Liver (tissue), 9 donors: ENCODE data around the gene CTNNA1. TPM values are rescaled to one million over a fixed set of nuclear protein-coding genes. Genes with fewer than 3 reads are reported as not detected.
A peak's percentile ranks its signal among the peaks of the same experiment; 100 is the strongest.

Experiments
- DNase-seq: peaks from one replicate; pipeline ENCODE4 v3.0.0-alpha.2; 2017; ENCODE audit warnings: low spot score
- H3K27ac ChIP-seq, 2 donors: one replicate each; pipeline ENCODE4 v1.7.0; 2013; ENCODE audit warnings: inconsistent platforms in 2 of 2, low read length in 2 of 2, control low read depth in 1 of 2, low read depth in 1 of 2, mild to moderate bottlenecking in 1 of 2
- H3K27me3 ChIP-seq, 4 donors: one replicate each; pipeline versions ENCODE4 v1.6.1 to v1.7.0; 2013; ENCODE audit warnings: low read length in 3 of 4, inconsistent platforms in 1 of 4, mild to moderate bottlenecking in 1 of 4, moderate library complexity in 1 of 4; ENCODE audit not compliant: control insufficient read depth in 4 of 4, insufficient read depth in 4 of 4
- H3K36me3 ChIP-seq, 4 donors: one replicate each; pipeline versions ENCODE4 v1.6.1 to v1.7.0; 2013; ENCODE audit warnings: low read length in 3 of 4, mild to moderate bottlenecking in 3 of 4, low read depth in 1 of 4, moderate library complexity in 1 of 4; ENCODE audit not compliant: control insufficient read depth in 4 of 4, insufficient read depth in 3 of 4
- H3K4me1 ChIP-seq, 4 donors: one replicate each; pipeline versions ENCODE4 v1.6.1 to v1.7.0; 2013; ENCODE audit warnings: low read length in 3 of 4, mild to moderate bottlenecking in 3 of 4, moderate library complexity in 1 of 4; ENCODE audit not compliant: control insufficient read depth in 4 of 4, insufficient read depth in 4 of 4
- H3K4me3 ChIP-seq, 3 donors: one replicate each; pipeline versions ENCODE4 v1.6.1 to v1.7.0; 2013; ENCODE audit warnings: low read length in 3 of 3, control low read depth in 1 of 3, low read depth in 1 of 3, mild to moderate bottlenecking in 1 of 3
- H3K9ac ChIP-seq, 2 donors: one replicate each; pipeline ENCODE4 v1.7.0; 2013; ENCODE audit warnings: low read length in 2 of 2, mild to moderate bottlenecking in 2 of 2, moderate library complexity in 2 of 2, control low read depth in 1 of 2, low read depth in 1 of 2
- H3K9me3 ChIP-seq, 4 donors: one replicate each; pipeline versions ENCODE4 v1.6.1 to v1.7.0; 2013; ENCODE audit warnings: low read length in 3 of 4; ENCODE audit not compliant: control insufficient read depth in 4 of 4
- ATF3 ChIP-seq: IDR thresholded peaks from 2 replicates; pipeline ENCODE4 v1.6.1; 2016; ENCODE audit warnings: antibody characterized with exemption
- CTCF ChIP-seq: fragments of 150-350 bp; IDR thresholded peaks from 2 replicates; pipeline ENCODE4 v1.5.1; 2017; ENCODE audit warnings: improper control_type of control experiment, low read depth, low read length; ENCODE audit not compliant: missing input control
- EGR1 ChIP-seq, 2 donors: IDR thresholded peaks; 2 replicates each; pipeline ENCODE4 v1.6.1; 2016 to 2018; ENCODE audit warnings: antibody characterized with exemption in 2 of 2, low read depth in 2 of 2
- FOXA1 ChIP-seq: IDR thresholded peaks from 2 replicates; pipeline ENCODE4 v1.6.1; 2016; ENCODE audit warnings: antibody characterized with exemption
- FOXA2 ChIP-seq: IDR thresholded peaks from 2 replicates; pipeline ENCODE4 v1.6.1; 2016; ENCODE audit warnings: antibody characterized with exemption
- GABPA ChIP-seq, 2 donors: IDR thresholded peaks in 1 of 2; conservative IDR thresholded peaks in 1 of 2; 2 replicates each; pipeline ENCODE4 v1.6.1; 2016; ENCODE audit warnings: antibody characterized with exemption in 2 of 2, mild to moderate bottlenecking in 1 of 2, moderate library complexity in 1 of 2
- HNF4A ChIP-seq, 2 donors: conservative IDR thresholded peaks; 2 replicates each; pipeline ENCODE4 v1.6.1; 2016; ENCODE audit warnings: antibody characterized with exemption in 2 of 2, mild to moderate bottlenecking in 2 of 2
- HNF4G ChIP-seq: IDR thresholded peaks from 2 replicates; pipeline ENCODE4 v1.6.1; 2016; ENCODE audit warnings: antibody characterized with exemption
- JUND ChIP-seq, 2 donors: IDR thresholded peaks; 2 replicates each; pipeline ENCODE4 v1.6.1; 2016; ENCODE audit warnings: antibody characterized with exemption in 2 of 2
- MAX ChIP-seq: IDR thresholded peaks from 2 replicates; pipeline ENCODE4 v1.6.1; 2016; ENCODE audit warnings: antibody characterized with exemption
- NR2F2 ChIP-seq: IDR thresholded peaks from 2 replicates; pipeline ENCODE4 v1.6.1; 2016; ENCODE audit warnings: antibody characterized with exemption
- RAD21 ChIP-seq, 2 donors: IDR thresholded peaks; 2 replicates each; pipeline ENCODE4 v1.6.1; 2016; ENCODE audit warnings: antibody characterized with exemption in 2 of 2, mild to moderate bottlenecking in 2 of 2
- REST ChIP-seq: IDR thresholded peaks from 2 replicates; pipeline ENCODE4 v1.6.1; 2016; ENCODE audit warnings: antibody characterized with exemption, mild to moderate bottlenecking
- RXRA ChIP-seq, 2 donors: IDR thresholded peaks; 2 replicates each; pipeline ENCODE4 v1.6.1; 2017 to 2018; ENCODE audit warnings: antibody characterized with exemption in 2 of 2, mild to moderate bottlenecking in 1 of 2
- SP1 ChIP-seq: IDR thresholded peaks from 2 replicates; pipeline ENCODE4 v1.6.1; 2018; ENCODE audit warnings: antibody characterized with exemption, mild to moderate bottlenecking
- TAF1 ChIP-seq: conservative IDR thresholded peaks from 2 replicates; pipeline ENCODE4 v1.6.1; 2016; ENCODE audit warnings: antibody characterized with exemption, mild to moderate bottlenecking
- YY1 ChIP-seq: IDR thresholded peaks from 2 replicates; pipeline ENCODE4 v1.6.1; 2016; ENCODE audit warnings: antibody characterized with exemption, mild to moderate bottlenecking
- ZBTB33 ChIP-seq: IDR thresholded peaks from 2 replicates; pipeline ENCODE4 v1.6.1; 2016; ENCODE audit warnings: antibody characterized with exemption
- WGBS: extraction: QIAGEN DNeasy Blood & Tissue Kit; methylation state at CpG from one replicate; pipeline ENCODE4 v1.1.7; 2013; 5-methylcytosine and 5-hydroxymethylcytosine counted together
- polyA plus RNA-seq, 2 donors: library from polyadenylated mRNA; stranded (reverse) in 1 of 2; unstranded in 1 of 2; fragments of 200-250 nt in 1 of 2; fragments of >200 nt in 1 of 2; fragmentation: Nextera tagmentation in 1 of 2; extraction: Ambion mirVana in 1 of 2; gene quantifications; one replicate each; pipeline versions ENCODE4 v1.2.1 to v1.2.3, GENCODE V29; 2013 to 2015
- total RNA-seq, 2 donors: library from RNA; depleted of rRNA; stranded (reverse); fragments of >200 nt; gene quantifications; one replicate each; pipeline ENCODE4 v1.2.3, GENCODE V29; 2014
- donor health status: healthy.
- donor health status: healthy.
- donor health status: healthy.
- donor health status: healthy.
- donor health status: healthy.

The CTNNA1 gene
- total and polyA plus RNA-seq, 4 donors, result 39.9 to 150 (median 103) TPM

GRCh38 chr5:138775034-138775433, 21.8 kb downstream of the CTNNA1 start:
- Histone ChIP-seq H3K4me3 (no peak overlapping the region), H3K36me3 (peaks cover 0 to 3% (median 0%) of the 10 kb centered on the region in 4 donors), H3K27me3 (no peaks in the 10 kb centered on the region), H3K9ac (no peak overlapping the region), H3K27ac (peak overlapping the region in 1 of 2 donors; percentile 5), H3K4me1 (peaks cover 3 to 14% (median 7%) of the 10 kb centered on the region in 4 donors), H3K9me3 (no peaks in the 10 kb centered on the region)
- WGBS, result 39% methylated on average over 1 of the region's 1 CpG
- DNase-seq, result no peak
- TF ChIP-seq ZBTB33 (no peak), HNF4G (no peak), YY1 (no peak), REST (no peak), ATF3 (no peak), RXRA (IDR thresholded peaks at IDR 0.05) (peak; percentile 45 to 59), FOXA1 (no peak), NR2F2 (no peak), JUND (IDR thresholded peaks at IDR 0.05) (no peak), GABPA (IDR thresholded peaks at IDR 0.05 in 1 of 2, conservative IDR thresholded peaks at IDR 0.05 in 1 of 2) (no peak), RAD21 (IDR thresholded peaks at IDR 0.05) (no peak), FOXA2 (peak; percentile 25), EGR1 (IDR thresholded peaks at IDR 0.05; ENCODE audit: low read depth in 2 of 2) (no peak), SP1 (no peak), TAF1 (no peak), MAX (no peak), CTCF (no peak), HNF4A (conservative IDR thresholded peaks at IDR 0.05) (peak; percentile 27 to 50)
